Mammary epithelial cell (primary cell): Measurements from ENCODE around the gene MTMR12.

Source experiments
- EZH2 ChIP-seq: IDR thresholded peaks from 2 replicates; pipeline ENCODE4 v1.6.1; 2012; ENCODE audit warnings: low read length, inconsistent platforms, borderline replicate concordance
- TF ChIP-seq, protein P1 (sequence below), 2 donors: IDR thresholded peaks in 1 of 2; conservative IDR thresholded peaks in 1 of 2; 2 replicates each; pipeline ENCODE4 v1.5.1; 2011 to 2012; ENCODE audit warnings: inconsistent platforms in 2 of 2, low read length in 2 of 2, mild to moderate bottlenecking in 2 of 2, control low read depth in 1 of 2, low read depth in 1 of 2; ENCODE audit not compliant: insufficient read depth in 1 of 2; ENCODE audit errors: extremely low read depth in 1 of 2

GRCh38 chr5:32223972-32224609, 88.6 kb downstream of the MTMR12 start:
- TF ChIP-seq, protein P1, sequence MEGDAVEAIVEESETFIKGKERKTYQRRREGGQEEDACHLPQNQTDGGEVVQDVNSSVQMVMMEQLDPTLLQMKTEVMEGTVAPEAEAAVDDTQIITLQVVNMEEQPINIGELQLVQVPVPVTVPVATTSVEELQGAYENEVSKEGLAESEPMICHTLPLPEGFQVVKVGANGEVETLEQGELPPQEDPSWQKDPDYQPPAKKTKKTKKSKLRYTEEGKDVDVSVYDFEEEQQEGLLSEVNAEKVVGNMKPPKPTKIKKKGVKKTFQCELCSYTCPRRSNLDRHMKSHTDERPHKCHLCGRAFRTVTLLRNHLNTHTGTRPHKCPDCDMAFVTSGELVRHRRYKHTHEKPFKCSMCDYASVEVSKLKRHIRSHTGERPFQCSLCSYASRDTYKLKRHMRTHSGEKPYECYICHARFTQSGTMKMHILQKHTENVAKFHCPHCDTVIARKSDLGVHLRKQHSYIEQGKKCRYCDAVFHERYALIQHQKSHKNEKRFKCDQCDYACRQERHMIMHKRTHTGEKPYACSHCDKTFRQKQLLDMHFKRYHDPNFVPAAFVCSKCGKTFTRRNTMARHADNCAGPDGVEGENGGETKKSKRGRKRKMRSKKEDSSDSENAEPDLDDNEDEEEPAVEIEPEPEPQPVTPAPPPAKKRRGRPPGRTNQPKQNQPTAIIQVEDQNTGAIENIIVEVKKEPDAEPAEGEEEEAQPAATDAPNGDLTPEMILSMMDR (conservative IDR thresholded peaks at IDR 0.05 in 1 of 2, IDR thresholded peaks at IDR 0.05 in 1 of 2; ENCODE audit: extremely low read depth in 1 of 2, insufficient read depth in 1 of 2, low read depth in 1 of 2, low read length in 2 of 2), result no peak
- no peak for TF ChIP-seq EZH2
